Gastrocnemius medialis (tissue), 4 donors: ENCODE measurements around the gene DLAT.

Source experiments
- CTCF ChIP-seq, 5 experiments: fragments of 450-650 bp in 3 of 5; fragments of 200-600 bp in 2 of 5; sonication (generic) in 2 of 5; IDR thresholded peaks in 4 of 5; conservative IDR thresholded peaks in 1 of 5; 1 replicate in 4 of 5; 2 replicates in 1 of 5; pipeline ENCODE4 v1.5.1; 2016 to 2019; ENCODE audit warnings: antibody characterized with exemption in 5 of 5, mild to moderate bottlenecking in 3 of 5, moderate library complexity in 3 of 5
- POLR2A ChIP-seq, 2 donors: fragments of 450-650 bp; IDR thresholded peaks; one replicate each; pipeline ENCODE4 v1.6.1; 2017; ENCODE audit warnings: antibody characterized with exemption in 2 of 2, mild to moderate bottlenecking in 2 of 2, moderate library complexity in 2 of 2

- TF ChIP-seq CTCF (IDR thresholded peaks at IDR 0.05 in 4 of 5, conservative IDR thresholded peaks at IDR 0.05 in 1 of 5) (peak; percentile 69 to 82 (median 73)), POLR2A (IDR thresholded peaks at IDR 0.05) (no peak)
Observed at GRCh38 chr11:111982019-111982464, 43.2 kb upstream of the DLAT start.
